Right atrium auricular region (tissue), 2 donors: Measurements from ENCODE around the gene RSRC2. TPM values are rescaled to one million over a fixed set of nuclear protein-coding genes. Genes with fewer than 3 reads are reported as not detected.
A peak's percentile ranks its signal among the peaks of the same experiment; 100 is the strongest.
"Not testable (repeated sequence)": the region's sequence is repeated elsewhere in the genome, so short reads cannot be mapped to it uniquely, and the experiment has no call there.

Source experiments
- DNase-seq: peaks from one replicate; pipeline ENCODE4 v3.0.0-alpha.2; 2019; ENCODE audit warnings: low spot score
- H3K27ac ChIP-seq, 2 donors: fragments of 200-600 bp; sonication (generic); 1 replicate in 1 of 2; 2 replicates in 1 of 2; pipeline ENCODE4 v1.5.1; 2016 to 2019
- H3K27me3 ChIP-seq, 2 donors: fragments of 200-600 bp; sonication (generic); one replicate each; pipeline versions ENCODE4 v1.5.1 to v1.6.0; 2017 to 2019
- H3K36me3 ChIP-seq: fragments of 200-600 bp; sonication (generic); one replicate; pipeline ENCODE4 v1.5.1; 2016
- H3K4me1 ChIP-seq, 2 donors: fragments of 200-600 bp; sonication (generic); one replicate each; pipeline versions ENCODE4 v1.5.1 to v1.6.0; 2017 to 2019
- H3K4me3 ChIP-seq, 2 donors: fragments of 200-600 bp; sonication (generic); 1 replicate in 1 of 2; 2 replicates in 1 of 2; pipeline ENCODE4 v1.5.1; 2017 to 2019; ENCODE audit warnings: mild to moderate bottlenecking in 1 of 2, moderate library complexity in 1 of 2
- H3K9me3 ChIP-seq, 2 donors: fragments of 200-600 bp; sonication (generic); one replicate each; pipeline ENCODE4 v1.5.1; 2019
- total RNA-seq, 2 donors: library from RNA; depleted of rRNA; stranded (reverse); fragments of >200 nt; gene quantifications; one replicate each; pipeline ENCODE4 v1.1.0, GENCODE V29; 2016
- TF ChIP-seq, protein P1 (sequence below), 2 donors: fragments of 200-600 bp; sonication (generic); IDR thresholded peaks; one replicate each; pipeline ENCODE4 v1.5.1; 2019; ENCODE audit warnings: antibody characterized with exemption in 2 of 2

Gene RSRC2
- total RNA-seq, 2 donors from 2014 or later: 35.6 to 36.6 TPM

DNA sequence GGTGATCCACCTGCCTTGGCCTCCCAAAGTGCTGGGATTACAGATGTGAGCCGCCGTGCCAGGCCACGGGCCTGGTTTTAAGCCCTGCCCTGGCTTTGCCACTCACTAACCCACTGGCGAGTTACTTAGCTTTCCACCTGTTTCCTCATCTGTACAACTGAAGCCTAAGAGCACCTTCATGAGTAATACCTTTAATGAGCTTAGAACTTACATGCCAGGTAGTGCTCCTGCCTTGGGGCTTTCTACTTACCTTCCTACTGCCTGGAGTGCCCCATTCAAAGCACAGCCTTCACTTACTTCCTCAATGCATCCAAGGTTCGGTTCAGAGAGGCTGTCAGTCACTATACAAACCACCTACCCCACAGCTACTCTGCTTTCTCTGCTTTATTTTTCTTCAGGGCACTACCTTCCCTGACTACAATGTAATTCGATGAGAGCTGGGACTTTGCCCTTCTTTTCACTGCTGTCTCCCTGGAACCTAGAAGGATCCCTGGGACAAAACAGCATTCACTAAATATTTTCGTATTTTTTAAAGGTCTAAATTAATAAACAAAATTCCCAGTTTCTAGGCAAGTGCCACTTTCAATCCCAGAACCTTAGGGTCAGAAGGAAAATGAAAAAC lies 39.8 kb downstream of the RSRC2 start:
- TF ChIP-seq, protein P1, sequence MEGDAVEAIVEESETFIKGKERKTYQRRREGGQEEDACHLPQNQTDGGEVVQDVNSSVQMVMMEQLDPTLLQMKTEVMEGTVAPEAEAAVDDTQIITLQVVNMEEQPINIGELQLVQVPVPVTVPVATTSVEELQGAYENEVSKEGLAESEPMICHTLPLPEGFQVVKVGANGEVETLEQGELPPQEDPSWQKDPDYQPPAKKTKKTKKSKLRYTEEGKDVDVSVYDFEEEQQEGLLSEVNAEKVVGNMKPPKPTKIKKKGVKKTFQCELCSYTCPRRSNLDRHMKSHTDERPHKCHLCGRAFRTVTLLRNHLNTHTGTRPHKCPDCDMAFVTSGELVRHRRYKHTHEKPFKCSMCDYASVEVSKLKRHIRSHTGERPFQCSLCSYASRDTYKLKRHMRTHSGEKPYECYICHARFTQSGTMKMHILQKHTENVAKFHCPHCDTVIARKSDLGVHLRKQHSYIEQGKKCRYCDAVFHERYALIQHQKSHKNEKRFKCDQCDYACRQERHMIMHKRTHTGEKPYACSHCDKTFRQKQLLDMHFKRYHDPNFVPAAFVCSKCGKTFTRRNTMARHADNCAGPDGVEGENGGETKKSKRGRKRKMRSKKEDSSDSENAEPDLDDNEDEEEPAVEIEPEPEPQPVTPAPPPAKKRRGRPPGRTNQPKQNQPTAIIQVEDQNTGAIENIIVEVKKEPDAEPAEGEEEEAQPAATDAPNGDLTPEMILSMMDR (IDR thresholded peaks at IDR 0.05): no peak
- no peaks in the 10 kb centered on the region for H3K4me1 ChIP-seq
- no peaks in the 10 kb centered on the region for H3K27me3 ChIP-seq
- peaks cover 84% of the 10 kb centered on the region for H3K36me3 ChIP-seq
- H3K9me3 ChIP-seq: no peaks in the 10 kb centered on the region
- DNase-seq: no peak
- no peak overlapping the region for H3K27ac ChIP-seq
- H3K4me3 ChIP-seq: no peak overlapping the region

DNA sequence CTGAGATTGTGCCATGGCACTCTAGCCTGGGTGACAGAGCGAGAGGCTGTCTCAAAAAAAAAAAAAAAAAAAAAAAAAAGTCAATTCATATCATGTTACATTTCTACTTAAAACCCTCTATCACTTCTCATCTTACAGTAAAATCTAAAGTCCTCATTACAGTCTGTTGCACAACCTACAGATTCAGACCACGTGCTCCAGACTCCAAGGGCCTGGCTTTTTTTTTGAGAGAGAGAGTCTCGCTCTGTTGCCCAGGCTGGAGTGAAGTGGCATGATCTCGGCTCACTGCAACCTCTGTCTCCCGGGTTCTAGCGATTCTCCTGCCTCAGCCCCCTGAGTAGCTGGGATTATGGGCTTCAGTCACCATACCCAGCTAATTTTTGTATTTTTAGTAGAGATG lies 40.4 kb downstream of the RSRC2 start:
- H3K9me3 ChIP-seq, H3K4me3 ChIP-seq, H3K27me3 ChIP-seq, H3K4me1 ChIP-seq, H3K27ac ChIP-seq, DNase-seq: not testable (repeated sequence)
- peaks cover 86% of the 10 kb centered on the region for H3K36me3 ChIP-seq

DNA sequence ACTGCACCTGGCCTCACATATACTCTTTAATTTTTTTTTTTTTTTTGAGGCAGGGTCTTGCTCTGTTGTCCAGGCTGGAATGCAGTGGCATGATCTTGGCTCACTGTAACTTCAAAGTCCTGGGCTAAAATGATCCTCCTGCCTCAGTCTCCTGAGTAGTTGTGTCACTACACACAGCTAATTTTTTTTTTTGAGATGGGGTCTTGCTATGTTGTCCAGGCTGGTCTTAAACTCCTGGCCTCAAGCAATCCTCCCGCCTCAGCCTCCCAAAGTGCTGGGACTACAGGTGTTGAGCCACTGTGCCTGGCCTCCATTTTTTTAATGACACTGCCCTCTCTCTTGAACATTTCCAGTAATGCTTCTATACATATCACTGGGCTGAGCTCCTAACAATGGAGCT lies 42.4 kb downstream of the RSRC2 start:
- DNase-seq, H3K4me1 ChIP-seq, H3K4me3 ChIP-seq, H3K9me3 ChIP-seq, H3K27ac ChIP-seq, H3K27me3 ChIP-seq: not testable (repeated sequence)
- peaks cover 88% of the 10 kb centered on the region for H3K36me3 ChIP-seq

DNA sequence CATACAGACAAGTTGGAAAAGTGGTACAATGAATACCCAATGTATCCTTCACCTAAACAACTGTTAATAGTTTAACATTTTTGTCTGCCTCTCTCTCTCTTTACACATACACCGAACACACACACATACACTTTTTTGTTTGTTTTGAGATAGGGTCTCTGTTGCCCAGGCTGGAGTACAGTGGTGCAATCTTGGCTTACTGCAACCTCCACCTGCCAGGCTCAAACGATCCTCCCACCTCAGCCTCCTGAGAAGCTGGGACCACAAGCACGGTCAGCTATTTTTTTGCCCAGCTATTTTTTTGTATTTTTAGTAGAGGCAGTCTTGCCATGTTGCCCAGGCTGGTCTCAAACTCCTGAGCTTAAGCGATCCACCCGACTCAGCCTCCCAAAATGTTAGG lies 42.8 kb downstream of the RSRC2 start:
- Histone ChIP-seq H3K36me3 (peaks cover 87% of the 10 kb centered on the region), H3K27ac (no peak overlapping the region), H3K9me3 (no peaks in the 10 kb centered on the region), H3K4me3 (no peak overlapping the region), H3K4me1 (no peaks in the 10 kb centered on the region), H3K27me3 (no peaks in the 10 kb centered on the region)
- TF ChIP-seq, protein P1 (IDR thresholded peaks at IDR 0.05): no peak
- no peak for DNase-seq

DNA sequence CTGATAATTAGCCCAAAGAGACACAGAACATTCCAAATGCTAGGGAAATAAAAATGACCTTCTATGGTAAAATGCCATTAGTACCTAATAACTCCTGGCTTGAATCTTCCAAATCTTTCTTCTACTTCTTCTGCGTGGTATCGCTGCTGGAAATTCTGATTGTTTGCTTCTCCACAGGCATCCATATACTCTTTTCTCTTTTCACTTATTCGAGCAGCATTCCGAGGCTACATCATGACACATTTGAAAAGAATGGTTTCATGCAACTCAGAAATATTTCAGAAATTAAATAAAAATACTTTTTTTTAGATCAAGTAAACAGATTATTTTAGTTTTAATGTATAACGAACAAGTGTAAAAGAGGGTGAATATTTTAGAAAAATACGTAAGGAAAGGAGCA lies 44.9 kb downstream of the RSRC2 start:
- Histone ChIP-seq H3K27ac (no peak overlapping the region), H3K9me3 (no peaks in the 10 kb centered on the region), H3K4me1 (no peaks in the 10 kb centered on the region), H3K4me3 (no peak overlapping the region), H3K36me3 (peaks cover 87% of the 10 kb centered on the region), H3K27me3 (no peaks in the 10 kb centered on the region)
- TF ChIP-seq, protein P1 (IDR thresholded peaks at IDR 0.05): no peak
- no peak for DNase-seq

DNA sequence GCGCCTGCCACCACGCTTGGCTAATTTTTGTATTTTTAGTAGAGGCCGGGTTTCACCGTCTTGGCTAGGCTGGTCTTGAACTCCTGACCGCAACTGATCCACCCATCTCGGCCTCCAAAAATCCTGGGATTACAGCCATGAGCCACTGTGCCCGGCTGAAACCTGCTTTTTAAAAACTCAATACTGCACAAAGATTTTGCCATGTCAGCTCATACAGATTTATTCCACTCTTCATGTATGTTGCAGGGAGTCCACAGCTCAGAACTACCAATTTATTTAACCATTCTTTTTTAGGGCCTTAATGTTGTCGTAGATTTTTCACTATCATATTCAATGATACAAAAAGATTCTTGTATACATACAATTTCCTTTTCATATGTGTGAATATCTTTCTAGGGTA lies 46.0 kb downstream of the RSRC2 start:
- Histone ChIP-seq H3K27me3 (no peaks in the 10 kb centered on the region), H3K36me3 (peaks cover 88% of the 10 kb centered on the region), H3K9me3 (no peaks in the 10 kb centered on the region), H3K4me1 (no peaks in the 10 kb centered on the region), H3K27ac (no peak overlapping the region), H3K4me3 (no peak overlapping the region)
- TF ChIP-seq, protein P1 (IDR thresholded peaks at IDR 0.05): no peak
- peak; percentile 13 for DNase-seq

DNA sequence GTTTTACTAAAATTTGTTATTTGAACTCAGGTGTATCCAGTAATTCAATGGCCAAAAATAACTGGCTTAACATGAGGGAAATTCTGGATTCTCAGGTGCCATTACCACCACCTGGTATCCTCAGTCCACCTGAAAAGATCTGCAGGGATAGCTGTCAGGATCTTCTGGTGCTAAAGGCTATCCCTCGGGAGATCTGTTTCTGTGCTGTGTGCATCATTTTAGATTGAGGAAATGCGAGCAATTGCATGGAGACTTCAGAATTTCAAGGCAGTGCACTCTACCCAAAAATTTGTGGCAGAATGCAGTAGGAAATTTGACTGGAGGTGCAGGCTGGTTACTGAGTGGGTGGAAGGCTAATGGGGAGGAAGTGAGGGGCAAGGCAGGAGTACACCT lies 52.4 kb downstream of the RSRC2 start:
- Histone ChIP-seq H3K27me3 (no peaks in the 10 kb centered on the region), H3K27ac (no peak overlapping the region), H3K36me3 (peaks cover 61% of the 10 kb centered on the region), H3K9me3 (no peaks in the 10 kb centered on the region), H3K4me1 (peaks cover 0 to 4% of the 10 kb centered on the region in 2 donors), H3K4me3 (no peak overlapping the region)
- peak; percentile 5 for DNase-seq
- TF ChIP-seq, protein P1 (IDR thresholded peaks at IDR 0.05): no peak
